Stimulated activated naive B cell treated with anti-CD40 and anti-IgM and Interleukin-4, amounts not matched to agents 10 μg/mL and 1 μg/mL and 100 μg/mL, for 72 hours (primary cell): ENCODE data around the gene SFRP4.

Experiments
- ATAC-seq, 2 donors: fragments of 150-1000 bp; cut with Tn5 transposase; replicated peaks; 2 replicates each; pipeline ENCODE4 v1.10.0; 2021; ENCODE audit warnings: moderate library complexity in 1 of 2
- DNase-seq: peaks from one replicate; pipeline ENCODE4 v3.0.0; 2021
- H3K27ac Mint-ChIP-seq: one replicate; pipeline ENCODE4 v1.8.0; 2022; ENCODE audit warnings: mild to moderate bottlenecking, mixed read lengths
- H3K27me3 Mint-ChIP-seq, 2 donors: one replicate each; pipeline ENCODE4 v1.8.0; 2022; ENCODE audit warnings: mixed read lengths in 2 of 2
- H3K36me3 Mint-ChIP-seq, 2 donors: one replicate each; pipeline ENCODE4 v1.8.0; 2022; ENCODE audit warnings: mixed read lengths in 2 of 2, mild to moderate bottlenecking in 1 of 2
- H3K4me1 Mint-ChIP-seq, 2 donors: one replicate each; pipeline ENCODE4 v1.8.0; 2022; ENCODE audit warnings: mixed read lengths in 2 of 2, mild to moderate bottlenecking in 1 of 2
- H3K4me3 Mint-ChIP-seq, 2 donors: one replicate each; pipeline ENCODE4 v1.8.0; 2022; ENCODE audit warnings: mild to moderate bottlenecking in 2 of 2, mixed read lengths in 2 of 2, moderate library complexity in 1 of 2
- H3K9me3 Mint-ChIP-seq, 2 donors: one replicate each; pipeline ENCODE4 v1.8.0; 2022; ENCODE audit warnings: mixed read lengths in 2 of 2, mild to moderate bottlenecking in 1 of 2

SFRP4 gene

DNA sequence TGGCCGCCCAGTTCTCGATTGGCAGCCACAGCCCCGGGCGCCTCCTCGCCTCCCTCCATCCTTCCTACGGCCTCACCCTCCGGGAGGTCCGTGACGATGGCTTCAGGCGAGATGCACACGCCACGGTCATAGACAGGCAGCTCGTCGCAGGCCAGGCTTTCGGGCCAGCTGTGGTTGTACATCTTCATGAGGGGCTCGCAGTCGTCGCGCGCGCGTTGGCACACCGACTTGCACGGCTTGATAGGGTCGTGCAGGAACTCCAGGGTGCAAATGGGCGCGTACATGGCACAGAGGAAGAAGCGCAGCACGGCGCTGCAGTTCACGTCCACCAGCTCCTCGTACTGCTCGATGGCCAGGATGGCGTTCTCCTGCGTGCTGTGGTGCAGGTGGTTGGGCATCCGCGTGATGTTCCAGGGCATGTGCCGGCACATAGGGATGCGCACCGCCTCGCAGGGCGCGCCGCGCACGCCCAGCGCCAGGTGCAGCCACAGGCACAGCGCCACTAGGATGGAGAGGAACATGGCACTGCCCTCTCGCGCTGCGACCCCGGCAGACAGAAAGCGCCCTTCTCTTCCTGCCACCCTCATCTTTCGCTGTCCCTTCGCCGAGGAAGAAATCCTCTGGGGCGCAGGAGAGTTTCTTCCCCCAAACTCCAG lies 472 bp downstream of the SFRP4 start:
- DNase-seq (no peak), ATAC-seq (no peak)
- peaks cover 21 to 36% of the 10 kb centered on the region in 2 donors for H3K4me1 Mint-ChIP-seq
- H3K9me3 Mint-ChIP-seq, result no peaks in the 10 kb centered on the region
- H3K4me3 Mint-ChIP-seq, result peak overlapping the region; percentile 39 to 74
- H3K27ac Mint-ChIP-seq, result peak overlapping the region; percentile 85
- H3K36me3 Mint-ChIP-seq, result no peaks in the 10 kb centered on the region
- H3K27me3 Mint-ChIP-seq, result peaks cover 59 to 64% of the 10 kb centered on the region in 2 donors

DNA sequence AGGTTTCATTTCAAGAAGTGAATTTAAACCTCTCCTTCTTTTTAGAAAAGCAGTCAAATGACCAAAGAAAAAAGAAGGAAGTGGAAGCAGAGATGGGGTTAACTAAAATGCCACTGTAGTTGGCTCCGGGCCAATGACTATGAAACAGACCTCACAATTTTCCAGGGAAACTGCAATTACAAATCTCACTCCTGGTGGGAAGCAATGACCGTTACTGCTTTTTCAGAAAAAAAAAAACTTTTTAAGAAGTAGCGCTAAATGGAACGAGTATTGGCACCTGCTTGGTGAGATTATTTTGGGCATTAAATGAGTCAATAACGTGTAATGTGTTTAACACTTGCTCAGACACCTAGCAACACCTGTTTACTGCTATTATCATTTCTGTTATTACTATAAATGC lies 1.2 kb downstream of the SFRP4 start:
- DNase-seq (no peak), ATAC-seq (peak; percentile 50 to 53)
- Mint-ChIP-seq H3K27ac (no peak overlapping the region), H3K36me3 (no peaks in the 10 kb centered on the region), H3K9me3 (no peaks in the 10 kb centered on the region), H3K27me3 (peaks cover 57 to 62% of the 10 kb centered on the region in 2 donors), H3K4me1 (peaks cover 19 to 32% of the 10 kb centered on the region in 2 donors), H3K4me3 (peak overlapping the region in 1 of 2 donors; percentile 74)

DNA sequence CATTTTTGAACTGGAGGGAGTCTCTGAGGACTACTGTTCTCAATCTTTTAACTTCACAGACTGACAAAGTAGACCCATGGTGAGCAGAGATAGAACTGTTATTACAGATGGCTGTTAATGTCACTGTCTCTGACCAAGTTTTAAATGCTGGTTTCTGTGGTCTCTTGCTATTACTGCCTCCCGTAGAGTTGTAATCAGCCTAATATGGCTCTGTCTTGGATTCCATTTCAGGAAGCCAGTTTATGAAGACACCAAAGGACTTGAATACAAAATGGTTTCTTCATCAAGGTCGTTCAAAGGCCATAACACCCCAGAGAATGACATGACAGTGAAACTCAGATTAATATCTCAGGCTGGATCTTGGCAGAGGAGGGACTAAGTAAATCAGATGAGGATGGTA lies 3.9 kb downstream of the SFRP4 start:
- no peaks in the 10 kb centered on the region for H3K36me3 Mint-ChIP-seq
- peaks cover 15 to 28% of the 10 kb centered on the region in 2 donors for H3K4me1 Mint-ChIP-seq
- H3K27me3 Mint-ChIP-seq, result peaks cover 37 to 38% of the 10 kb centered on the region in 2 donors
- ATAC-seq (no peak), DNase-seq (no peak)
- H3K9me3 Mint-ChIP-seq, result no peaks in the 10 kb centered on the region
- H3K4me3 Mint-ChIP-seq, result no peak overlapping the region
- H3K27ac Mint-ChIP-seq, result no peak overlapping the region

DNA sequence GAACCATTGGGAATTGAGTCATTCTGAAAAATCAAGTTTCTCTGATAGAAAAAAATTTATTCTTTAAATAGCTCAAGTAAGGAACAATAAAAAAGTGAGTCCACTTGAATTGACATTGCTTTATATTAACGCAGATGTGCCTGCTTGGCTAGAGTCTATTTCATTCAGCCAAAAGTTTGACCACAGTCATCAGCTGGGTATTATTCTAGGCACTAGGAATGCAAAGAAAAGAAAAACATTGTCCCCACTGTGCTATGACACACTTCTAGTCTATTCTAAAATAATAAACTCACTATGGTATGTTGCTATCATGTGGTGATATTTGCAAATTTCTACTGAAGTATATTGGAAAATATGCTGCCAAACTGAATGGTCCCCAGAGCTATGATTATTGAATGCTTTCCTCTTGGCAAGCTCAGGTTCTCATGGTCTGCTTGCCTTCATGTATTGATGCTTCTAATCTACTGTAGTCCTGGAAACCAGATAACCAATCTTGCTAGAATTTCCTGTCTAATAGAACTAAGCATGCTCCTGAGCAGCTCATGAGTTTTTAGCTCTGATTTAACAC lies 8.3 kb downstream of the SFRP4 start:
- H3K9me3 Mint-ChIP-seq, result no peaks in the 10 kb centered on the region
- no peak overlapping the region for H3K27ac Mint-ChIP-seq
- DNase-seq (no peak), ATAC-seq (no peak)
- H3K4me1 Mint-ChIP-seq, result no peaks in the 10 kb centered on the region
- no peak overlapping the region for H3K4me3 Mint-ChIP-seq
- no peaks in the 10 kb centered on the region for H3K36me3 Mint-ChIP-seq
- peaks cover 0 to 14% of the 10 kb centered on the region in 2 donors for H3K27me3 Mint-ChIP-seq

DNA sequence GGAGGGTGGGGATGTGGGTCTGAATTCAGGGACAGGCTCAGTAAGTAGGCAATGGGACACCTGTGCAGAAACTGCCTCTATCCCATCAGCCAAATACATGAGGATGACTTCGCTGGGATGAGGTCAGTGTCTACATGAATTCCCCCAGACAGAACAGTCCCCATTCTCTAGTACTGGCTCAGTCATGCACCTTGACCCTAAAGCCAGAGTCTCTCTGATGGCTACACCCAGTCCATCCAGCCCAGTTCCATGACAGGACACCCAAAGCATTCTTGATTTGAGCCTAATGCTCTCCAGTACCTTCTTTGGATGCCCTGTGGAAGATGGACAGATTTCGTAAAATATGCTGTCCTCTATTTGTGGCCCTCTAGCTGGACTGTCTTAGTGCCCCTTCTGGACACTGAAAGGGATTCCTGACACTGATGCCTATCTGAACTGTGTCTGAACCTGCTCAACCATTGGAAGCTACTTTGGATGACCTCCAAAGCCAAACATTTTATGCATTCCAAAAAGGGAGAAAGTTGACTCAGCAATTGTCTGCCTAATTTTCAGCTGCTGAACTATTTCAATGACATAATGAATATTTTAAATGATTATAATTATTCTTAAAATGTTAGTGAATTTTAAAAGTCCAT lies 14.6 kb downstream of the SFRP4 start:
- Mint-ChIP-seq H3K4me1 (peaks cover 0 to 4% of the 10 kb centered on the region in 2 donors), H3K36me3 (no peaks in the 10 kb centered on the region), H3K27ac (no peak overlapping the region), H3K9me3 (no peaks in the 10 kb centered on the region), H3K27me3 (peaks cover 0 to 8% of the 10 kb centered on the region in 2 donors), H3K4me3 (no peak overlapping the region)
- ATAC-seq (no peak), DNase-seq (no peak)

DNA sequence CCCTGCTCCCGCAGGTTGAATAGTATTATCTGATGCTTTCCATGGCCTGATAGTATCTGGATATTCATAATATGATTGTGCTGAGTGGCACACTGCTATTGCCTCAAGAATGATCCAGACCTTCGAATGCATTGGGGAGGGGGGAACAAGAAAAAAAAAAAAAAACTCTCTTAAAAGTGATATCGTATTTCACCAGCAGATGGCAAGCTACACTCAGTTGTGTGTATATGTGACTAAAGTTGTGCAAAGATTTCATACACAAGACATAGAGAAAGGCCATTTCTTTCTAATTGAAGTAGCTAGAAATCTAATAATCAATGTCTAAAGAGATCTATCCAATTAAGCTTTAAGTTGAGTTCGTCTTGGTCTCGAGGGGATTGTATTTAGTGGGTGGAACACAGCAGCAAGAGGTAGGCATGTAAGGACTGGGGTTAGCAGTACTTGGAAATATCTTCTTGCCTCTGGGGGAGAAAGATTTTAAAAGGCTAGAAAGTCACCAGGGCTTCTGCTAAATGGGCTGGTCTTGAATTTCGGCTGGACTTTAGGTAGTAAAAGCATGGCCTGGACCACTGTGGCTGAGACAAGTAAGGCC lies 15.3 kb downstream of the SFRP4 start:
- no peak overlapping the region for H3K4me3 Mint-ChIP-seq
- H3K27ac Mint-ChIP-seq, result no peak overlapping the region
- peak in 1 of 2 donors; percentile 46 for ATAC-seq
- H3K27me3 Mint-ChIP-seq, result peaks cover 0 to 5% of the 10 kb centered on the region in 2 donors
- H3K4me1 Mint-ChIP-seq, result peaks cover 0 to 4% of the 10 kb centered on the region in 2 donors
- no peak for DNase-seq
- H3K36me3 Mint-ChIP-seq, result no peaks in the 10 kb centered on the region
- H3K9me3 Mint-ChIP-seq, result no peaks in the 10 kb centered on the region

DNA sequence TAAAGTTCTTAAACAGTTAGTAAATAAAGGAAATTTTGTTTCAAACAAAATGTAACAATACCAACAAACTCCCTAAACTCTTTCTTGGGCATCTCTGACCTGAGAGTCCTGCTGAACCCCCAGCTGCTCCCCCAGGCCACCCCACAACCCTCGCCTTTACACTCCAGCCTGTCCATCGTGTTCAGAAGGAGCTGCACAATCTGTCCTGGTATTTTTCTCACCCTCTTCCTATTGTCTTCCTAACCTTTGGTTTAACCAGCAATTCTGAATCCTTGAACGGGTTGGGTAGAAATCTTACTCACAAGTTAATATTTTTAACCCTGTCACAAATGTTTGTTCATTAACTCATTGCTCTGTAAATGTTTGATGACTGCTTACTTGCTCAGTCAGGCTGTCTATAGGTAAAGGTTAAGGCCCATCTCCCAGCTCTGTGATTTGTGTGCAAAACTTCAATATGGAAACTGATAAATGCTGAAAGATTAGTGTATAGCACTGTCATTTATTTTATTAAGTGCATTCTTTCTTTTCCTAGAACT lies 16.8 kb downstream of the SFRP4 start:
- Mint-ChIP-seq H3K4me1 (peaks cover 0 to 4% of the 10 kb centered on the region in 2 donors), H3K27me3 (peaks cover 0 to 5% of the 10 kb centered on the region in 2 donors), H3K9me3 (no peaks in the 10 kb centered on the region), H3K27ac (no peak overlapping the region), H3K36me3 (no peaks in the 10 kb centered on the region), H3K4me3 (no peak overlapping the region)
- ATAC-seq (no peak), DNase-seq (no peak)

DNA sequence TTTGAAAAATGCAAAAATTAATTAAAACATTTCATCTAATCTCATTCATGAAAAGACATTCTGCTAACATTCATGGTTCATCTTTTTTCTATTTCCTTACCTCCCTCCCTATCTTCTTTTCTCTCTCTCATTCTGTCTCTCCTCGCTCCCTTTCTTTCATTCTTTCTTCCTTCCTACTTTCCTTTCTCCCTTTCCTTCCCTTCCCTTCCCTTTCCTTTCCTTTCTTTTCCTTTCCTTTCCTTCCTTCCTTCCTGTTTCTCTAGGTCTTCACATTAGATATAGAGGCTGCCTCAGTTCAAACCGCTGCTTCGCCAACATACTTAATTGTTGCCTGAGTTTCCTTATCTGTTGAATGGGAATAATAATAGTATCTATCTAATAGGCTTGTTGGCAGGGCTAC lies 21.9 kb downstream of the SFRP4 start:
- Mint-ChIP-seq H3K4me1 (no peaks in the 10 kb centered on the region), H3K36me3 (peaks cover 0 to 1% of the 10 kb centered on the region in 2 donors), H3K9me3 (peaks cover 2 to 3% of the 10 kb centered on the region in 2 donors), H3K4me3 (no peak overlapping the region), H3K27ac (no peak overlapping the region), H3K27me3 (no peaks in the 10 kb centered on the region)
- no peak for ATAC-seq
- DNase-seq, result no peak

DNA sequence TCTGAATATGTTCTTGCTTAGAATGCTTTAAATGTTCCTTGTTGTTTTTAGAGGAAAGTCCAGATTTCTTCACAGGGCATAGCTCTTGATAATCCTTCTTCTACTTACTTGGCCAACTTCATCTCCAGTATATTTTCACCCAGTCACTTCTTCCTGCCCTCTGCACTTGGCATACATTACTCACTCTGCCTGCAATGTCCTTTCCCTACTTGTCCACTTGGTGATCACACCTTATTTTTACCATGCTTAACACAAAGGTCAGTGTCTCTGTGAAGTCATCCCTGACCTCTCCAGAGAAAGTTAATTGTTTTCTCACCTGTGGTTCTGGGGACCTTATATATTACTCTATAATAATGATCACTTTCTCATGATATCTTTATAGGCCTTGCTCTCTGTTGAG lies 23.3 kb downstream of the SFRP4 start:
- ATAC-seq (no peak), DNase-seq (no peak)
- peaks cover 0 to 1% of the 10 kb centered on the region in 2 donors for H3K36me3 Mint-ChIP-seq
- peaks cover 2 to 3% of the 10 kb centered on the region in 2 donors for H3K9me3 Mint-ChIP-seq
- no peaks in the 10 kb centered on the region for H3K27me3 Mint-ChIP-seq
- no peaks in the 10 kb centered on the region for H3K4me1 Mint-ChIP-seq
- no peak overlapping the region for H3K27ac Mint-ChIP-seq
- no peak overlapping the region for H3K4me3 Mint-ChIP-seq

DNA sequence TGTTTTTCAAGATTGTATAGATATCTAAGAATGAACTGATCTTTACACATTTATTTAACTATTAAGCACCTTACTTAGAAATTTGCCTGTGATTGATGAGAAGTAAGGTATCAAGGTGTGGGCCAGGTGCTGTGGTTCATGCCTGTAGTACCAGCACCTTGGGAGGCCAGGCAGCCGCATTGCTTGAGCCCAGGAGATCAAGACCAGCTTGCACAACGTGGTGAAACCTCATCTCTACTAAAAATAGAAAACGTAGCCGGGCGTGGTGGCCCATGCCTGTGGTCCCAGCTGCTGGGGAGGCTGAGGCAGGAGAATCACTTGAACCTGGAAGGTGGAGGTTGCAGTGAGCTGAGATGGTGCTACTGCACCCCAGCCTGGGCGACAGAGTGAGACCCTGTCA lies 34.5 kb downstream of the SFRP4 start:
- Mint-ChIP-seq H3K27me3 (peaks cover 0 to 7% of the 10 kb centered on the region in 2 donors), H3K27ac (no peak overlapping the region), H3K36me3 (no peaks in the 10 kb centered on the region), H3K4me1 (no peaks in the 10 kb centered on the region), H3K4me3 (no peak overlapping the region), H3K9me3 (peaks cover 5 to 8% of the 10 kb centered on the region in 2 donors)
- ATAC-seq (no peak), DNase-seq (no peak)
